ENCODE measurements around the gene CLCN6. TPM values are rescaled to one million over a fixed set of nuclear protein-coding genes. Genes with fewer than 3 reads are reported as not detected.

Gene CLCN6
- total RNA-seq, 6 experiments from 2014 or later, result 4.2 to 12.7 (median 9.2) TPM

- intact Hi-C loops (cut with DNase I), result no loop called here
Measured at GRCh38 chr1:11784993-11785769, 20.8 kb upstream of the CLCN6 start.

GRCh38 chr1:11786168-11786567, 19.8 kb upstream of the CLCN6 start:
- H3K27me3 ChIP-seq, result no peaks in the 10 kb centered on the region
- no peak for DNase-seq
- peaks cover 0 to 27% (median 12%) of the 10 kb centered on the region in 4 donors for H3K4me1 ChIP-seq
- 62% methylated on average over 5 of the region's 5 CpGs for WGBS (ENCODE audit: insufficient coverage, low coverage, low lambda C conversion rate, missing lambda C conversion rate)
- H3K9me3 ChIP-seq, result no peaks in the 10 kb centered on the region
- intact Hi-C loops (cut with DNase I), result no loop called here
- no peak overlapping the region for H3K27ac ChIP-seq
- no peak overlapping the region for H3K4me3 ChIP-seq
- TF ChIP-seq, protein P1, sequence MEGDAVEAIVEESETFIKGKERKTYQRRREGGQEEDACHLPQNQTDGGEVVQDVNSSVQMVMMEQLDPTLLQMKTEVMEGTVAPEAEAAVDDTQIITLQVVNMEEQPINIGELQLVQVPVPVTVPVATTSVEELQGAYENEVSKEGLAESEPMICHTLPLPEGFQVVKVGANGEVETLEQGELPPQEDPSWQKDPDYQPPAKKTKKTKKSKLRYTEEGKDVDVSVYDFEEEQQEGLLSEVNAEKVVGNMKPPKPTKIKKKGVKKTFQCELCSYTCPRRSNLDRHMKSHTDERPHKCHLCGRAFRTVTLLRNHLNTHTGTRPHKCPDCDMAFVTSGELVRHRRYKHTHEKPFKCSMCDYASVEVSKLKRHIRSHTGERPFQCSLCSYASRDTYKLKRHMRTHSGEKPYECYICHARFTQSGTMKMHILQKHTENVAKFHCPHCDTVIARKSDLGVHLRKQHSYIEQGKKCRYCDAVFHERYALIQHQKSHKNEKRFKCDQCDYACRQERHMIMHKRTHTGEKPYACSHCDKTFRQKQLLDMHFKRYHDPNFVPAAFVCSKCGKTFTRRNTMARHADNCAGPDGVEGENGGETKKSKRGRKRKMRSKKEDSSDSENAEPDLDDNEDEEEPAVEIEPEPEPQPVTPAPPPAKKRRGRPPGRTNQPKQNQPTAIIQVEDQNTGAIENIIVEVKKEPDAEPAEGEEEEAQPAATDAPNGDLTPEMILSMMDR (IDR thresholded peaks at IDR 0.05), result no peak
- TF ChIP-seq POLR2A (IDR thresholded peaks at IDR 0.05), result no peak
- ATAC-seq, result no peak
- H3K36me3 ChIP-seq, result no peaks in the 10 kb centered on the region

More at GRCh38 chr1:11784993-11785769, 20.8 kb upstream of the CLCN6 start:
- H3K4me1 ChIP-seq, result peaks cover 0 to 17% (median 7%) of the 10 kb centered on the region in 4 donors
- no peaks in the 10 kb centered on the region for H3K36me3 ChIP-seq
- DNase-seq (peak; percentile 74 to 81 (median 79)), ATAC-seq (peak; percentile 70 to 83 (median 80))
- no peak overlapping the region for H3K4me3 ChIP-seq
- WGBS (ENCODE audit: insufficient coverage, low coverage, low lambda C conversion rate, missing lambda C conversion rate), result 5% methylated on average over 10 of the region's 30 CpGs
- no peaks in the 10 kb centered on the region for H3K9me3 ChIP-seq
- no peaks in the 10 kb centered on the region for H3K27me3 ChIP-seq
- TF ChIP-seq POLR2A (IDR thresholded peaks at IDR 0.05), result no peak
- TF ChIP-seq, protein P1 (IDR thresholded peaks at IDR 0.05), result peak; percentile 74 to 88 (median 86)
- H3K27ac ChIP-seq, result peak overlapping the region; percentile 18 to 51 (median 31)

- Histone ChIP-seq H3K4me1 (peaks cover 0 to 39% (median 16%) of the 10 kb centered on the region in 4 donors), H3K27me3 (no peaks in the 10 kb centered on the region), H3K36me3 (peaks cover 0 to 3% (median 0%) of the 10 kb centered on the region in 4 donors), H3K27ac (peak overlapping the region in 1 of 3 donors; percentile 5), H3K4me3 (no peak overlapping the region), H3K9me3 (no peaks in the 10 kb centered on the region)
- 34% methylated on average over 8 of the region's 16 CpGs for WGBS (ENCODE audit: insufficient coverage, low coverage, low lambda C conversion rate, missing lambda C conversion rate)
- peak in 2 of 4 donors; percentile 3 to 4 for ATAC-seq
- intact Hi-C loops (cut with DNase I), result no loop called here
- TF ChIP-seq, protein P1 (IDR thresholded peaks at IDR 0.05), result no peak
- no peak for TF ChIP-seq POLR2A (IDR thresholded peaks at IDR 0.05)
- peak in 1 of 3 donors; percentile 51 for DNase-seq
Measured at GRCh38 chr1:11787251-11787803, 18.7 kb upstream of the CLCN6 start.

GRCh38 chr1:11787804-11788436, 18.1 kb upstream of the CLCN6 start:
- Histone ChIP-seq H3K4me1 (peaks cover 0 to 44% (median 16%) of the 10 kb centered on the region in 4 donors), H3K36me3 (peaks cover 0 to 6% (median 1%) of the 10 kb centered on the region in 4 donors), H3K4me3 (no peak overlapping the region)

More at GRCh38 chr1:11787804-11788436, 18.1 kb upstream of the CLCN6 start:
- H3K9me3 ChIP-seq, result no peaks in the 10 kb centered on the region
- TF ChIP-seq, protein P1 (IDR thresholded peaks at IDR 0.05), result no peak
- no peak for TF ChIP-seq POLR2A (IDR thresholded peaks at IDR 0.05)
- 40% methylated on average over 1 of the region's 14 CpGs for WGBS (ENCODE audit: insufficient coverage, low coverage, low lambda C conversion rate, missing lambda C conversion rate)
- ATAC-seq, result no peak
- H3K27ac ChIP-seq, result peak overlapping the region in 1 of 3 donors; percentile 5
- no peaks in the 10 kb centered on the region for H3K27me3 ChIP-seq
- DNase-seq, result no peak
- intact Hi-C loops (cut with DNase I), result no loop called here

Measured in right lobe of liver (tissue), 6 donors.